Tibial nerve (tissue), 3 donors: Measurements from ENCODE around the gene RBM20.

Source experiments
- POLR2A ChIP-seq, 2 donors: fragments of 450-650 bp; IDR thresholded peaks; one replicate each; pipeline ENCODE4 v1.6.1; 2017; ENCODE audit warnings: antibody characterized with exemption in 2 of 2, mild to moderate bottlenecking in 2 of 2, moderate library complexity in 2 of 2
- TF ChIP-seq, protein P1 (sequence below), 5 experiments: fragments of 200-600 bp in 3 of 5; fragments of 450-650 bp in 2 of 5; sonication (generic) in 3 of 5; IDR thresholded peaks; one replicate each; pipeline ENCODE4 v1.5.1; 2016 to 2019; ENCODE audit warnings: antibody characterized with exemption in 5 of 5, mild to moderate bottlenecking in 3 of 5, moderate library complexity in 2 of 5

DNA sequence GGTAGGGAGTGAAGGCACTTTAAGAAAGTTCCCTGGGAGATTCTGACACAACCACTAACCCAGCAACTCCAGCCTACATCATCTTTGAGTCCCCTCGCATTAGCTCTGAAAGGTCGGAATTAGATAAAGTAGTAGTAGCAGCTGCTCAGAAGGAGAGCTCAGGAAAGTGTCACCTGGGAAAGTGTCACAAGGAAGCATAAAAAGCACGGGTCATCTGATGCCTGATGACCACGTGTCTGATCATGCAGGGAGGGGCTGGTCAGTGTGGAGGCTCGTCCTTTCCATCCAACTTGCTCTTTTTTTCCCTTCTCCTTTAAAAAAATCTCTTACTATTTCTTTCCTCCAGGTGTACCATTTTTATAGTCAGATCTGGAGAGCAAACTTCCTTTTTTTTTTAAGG, 180.5 kb downstream of the RBM20 start:
- TF ChIP-seq, protein P1, sequence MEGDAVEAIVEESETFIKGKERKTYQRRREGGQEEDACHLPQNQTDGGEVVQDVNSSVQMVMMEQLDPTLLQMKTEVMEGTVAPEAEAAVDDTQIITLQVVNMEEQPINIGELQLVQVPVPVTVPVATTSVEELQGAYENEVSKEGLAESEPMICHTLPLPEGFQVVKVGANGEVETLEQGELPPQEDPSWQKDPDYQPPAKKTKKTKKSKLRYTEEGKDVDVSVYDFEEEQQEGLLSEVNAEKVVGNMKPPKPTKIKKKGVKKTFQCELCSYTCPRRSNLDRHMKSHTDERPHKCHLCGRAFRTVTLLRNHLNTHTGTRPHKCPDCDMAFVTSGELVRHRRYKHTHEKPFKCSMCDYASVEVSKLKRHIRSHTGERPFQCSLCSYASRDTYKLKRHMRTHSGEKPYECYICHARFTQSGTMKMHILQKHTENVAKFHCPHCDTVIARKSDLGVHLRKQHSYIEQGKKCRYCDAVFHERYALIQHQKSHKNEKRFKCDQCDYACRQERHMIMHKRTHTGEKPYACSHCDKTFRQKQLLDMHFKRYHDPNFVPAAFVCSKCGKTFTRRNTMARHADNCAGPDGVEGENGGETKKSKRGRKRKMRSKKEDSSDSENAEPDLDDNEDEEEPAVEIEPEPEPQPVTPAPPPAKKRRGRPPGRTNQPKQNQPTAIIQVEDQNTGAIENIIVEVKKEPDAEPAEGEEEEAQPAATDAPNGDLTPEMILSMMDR (IDR thresholded peaks at IDR 0.05) = no peak
- TF ChIP-seq POLR2A (IDR thresholded peaks at IDR 0.05) = no peak
